Endodermal cell (in vitro differentiated cells): ENCODE measurements around the gene PCDH10. TPM values are rescaled to one million over a fixed set of nuclear protein-coding genes. Genes with fewer than 3 reads are reported as not detected.

ENCODE experiments used
- DNase-seq: peaks from one replicate; pipeline ENCODE4 v3.0.0-alpha.2; 2017
- H3K27ac ChIP-seq: 2 replicates; pipeline ENCODE4 v1.5.1; 2013; ENCODE audit warnings: mild to moderate bottlenecking, low read depth, low read length, moderate library complexity
- H3K27me3 ChIP-seq: 2 replicates; pipeline ENCODE4 v1.6.1; 2013; ENCODE audit warnings: mild to moderate bottlenecking, low read length, moderate library complexity; ENCODE audit not compliant: insufficient read depth, control insufficient read depth, poor library complexity, severe bottlenecking
- H3K36me3 ChIP-seq: 2 replicates; pipeline ENCODE4 v1.7.0; 2013; ENCODE audit warnings: mild to moderate bottlenecking, low read length, moderate library complexity; ENCODE audit not compliant: control insufficient read depth, insufficient read depth
- H3K4me1 ChIP-seq: one replicate; pipeline ENCODE4 v1.7.0; 2013; ENCODE audit warnings: low read length; ENCODE audit not compliant: control insufficient read depth, insufficient read depth
- H3K4me3 ChIP-seq: 2 replicates; pipeline ENCODE4 v1.5.1; 2013; ENCODE audit warnings: mild to moderate bottlenecking, low read length, moderate library complexity
- H3K9ac ChIP-seq: 2 replicates; pipeline ENCODE4 v1.6.1; 2013; ENCODE audit warnings: mild to moderate bottlenecking, low read length, moderate library complexity; ENCODE audit not compliant: poor library complexity, severe bottlenecking; ENCODE audit errors: extremely low read depth
- H3K9me3 ChIP-seq: 2 replicates; pipeline ENCODE4 v1.6.1; 2013; ENCODE audit warnings: mild to moderate bottlenecking, low read length, moderate library complexity; ENCODE audit not compliant: control insufficient read depth
- H3K27ac Mint-ChIP-seq: 2 replicates; pipeline ENCODE4 v1.8.0; 2020; ENCODE audit warnings: mixed read lengths
- H3K27me3 Mint-ChIP-seq: 2 replicates; pipeline ENCODE4 v1.8.0; 2021; ENCODE audit warnings: mild to moderate bottlenecking, mixed read lengths; ENCODE audit not compliant: insufficient read depth
- H3K36me3 Mint-ChIP-seq: 2 replicates; pipeline ENCODE4 v1.8.0; 2020; ENCODE audit warnings: low read depth, mixed read lengths
- H3K4me1 Mint-ChIP-seq: 2 replicates; pipeline ENCODE4 v1.8.0; 2020; ENCODE audit warnings: mixed read lengths
- H3K4me3 Mint-ChIP-seq: 2 replicates; pipeline ENCODE4 v1.8.0; 2020; ENCODE audit warnings: mild to moderate bottlenecking, moderate library complexity, mixed read lengths
- H3K9me3 Mint-ChIP-seq: 2 replicates; pipeline ENCODE4 v1.8.0; 2020; ENCODE audit warnings: mild to moderate bottlenecking, mixed read lengths
- CTCF ChIP-seq: fragments of 200-600 bp; sonication (generic); conservative IDR thresholded peaks from 2 replicates; pipeline ENCODE4 v1.5.0; 2021; ENCODE audit warnings: antibody characterized with exemption, mild to moderate bottlenecking
- WGBS, 2 experiments: methylation state at CpG; one replicate each; pipeline versions ENCODE4 v1.1.5 to v1.1.7; 2013; ENCODE audit warnings: missing lambda C conversion rate in 2 of 2, mixed read lengths in 1 of 2; ENCODE audit not compliant: insufficient coverage in 1 of 2, insufficient read length in 1 of 2; 5-methylcytosine and 5-hydroxymethylcytosine counted together
- total RNA-seq, 2 donors: library from RNA; stranded (reverse); fragmentation: NEBNext Ultra II Directional in 1 of 2; extraction: Animal tissue kit (Norgen Biotek cat#: 25700) in 1 of 2; gene quantifications; 2 replicates in 1 of 2; 3 replicates in 1 of 2; pipeline ENCODE4 v1.2.1, GENCODE V29; 2021

Gene PCDH10
- total RNA-seq, 2 donors from 2014 or later = 111 to 139 TPM

- no peaks in the 10 kb centered on the region for H3K4me1 ChIP-seq
- H3K9ac ChIP-seq = no peak overlapping the region
- no peak overlapping the region for H3K27ac Mint-ChIP-seq
- no peak overlapping the region for H3K27ac ChIP-seq
- H3K4me3 ChIP-seq = no peak overlapping the region
- no peaks in the 10 kb centered on the region for H3K36me3 ChIP-seq
- H3K4me1 Mint-ChIP-seq = no peaks in the 10 kb centered on the region
- H3K27me3 Mint-ChIP-seq = no peaks in the 10 kb centered on the region
- peaks cover 2% of the 10 kb centered on the region for H3K36me3 Mint-ChIP-seq
- no peaks in the 10 kb centered on the region for H3K9me3 ChIP-seq
- H3K4me3 Mint-ChIP-seq = no peak overlapping the region
- 83 to 86% methylated on average over 2 to 4 of the region's 4 CpGs for WGBS, 2 experiments
- no peak for DNase-seq
- H3K9me3 Mint-ChIP-seq = no peaks in the 10 kb centered on the region
- H3K27me3 ChIP-seq = no peaks in the 10 kb centered on the region
- peak; percentile 65 for TF ChIP-seq CTCF
Measured at GRCh38 chr4:133102612-133103409, 46.3 kb upstream of the PCDH10 start.

- Histone ChIP-seq H3K27ac (no peak overlapping the region), H3K4me1 (no peaks in the 10 kb centered on the region), H3K4me3 (no peak overlapping the region), H3K36me3 (no peaks in the 10 kb centered on the region), H3K27me3 (no peaks in the 10 kb centered on the region), H3K9me3 (no peaks in the 10 kb centered on the region), H3K9ac (no peak overlapping the region)
- Mint-ChIP-seq H3K9me3 (no peaks in the 10 kb centered on the region), H3K4me1 (no peaks in the 10 kb centered on the region), H3K27me3 (no peaks in the 10 kb centered on the region), H3K27ac (no peak overlapping the region), H3K36me3 (peaks cover 2% of the 10 kb centered on the region), H3K4me3 (no peak overlapping the region)
- no peak for TF ChIP-seq CTCF
- no peak for DNase-seq
Measured at GRCh38 chr4:133112641-133113040, 36.5 kb upstream of the PCDH10 start.

- Histone ChIP-seq H3K4me1 (no peaks in the 10 kb centered on the region), H3K9ac (no peak overlapping the region), H3K36me3 (no peaks in the 10 kb centered on the region), H3K4me3 (no peak overlapping the region), H3K27ac (no peak overlapping the region), H3K27me3 (no peaks in the 10 kb centered on the region), H3K9me3 (no peaks in the 10 kb centered on the region)
- H3K4me1 Mint-ChIP-seq = no peaks in the 10 kb centered on the region
- TF ChIP-seq CTCF = no peak
- DNase-seq = no peak
- H3K36me3 Mint-ChIP-seq = no peaks in the 10 kb centered on the region
- H3K27ac Mint-ChIP-seq = no peak overlapping the region
- no peaks in the 10 kb centered on the region for H3K9me3 Mint-ChIP-seq
- 98 to 100% methylated on average over 1 of the region's 1 CpG for WGBS, 2 experiments
- H3K4me3 Mint-ChIP-seq = no peak overlapping the region
- H3K27me3 Mint-ChIP-seq = no peaks in the 10 kb centered on the region
Measured at GRCh38 chr4:133124746-133125145, 24.3 kb upstream of the PCDH10 start.
